Neural cell (in vitro differentiated cells): ENCODE results near the gene SEL1L3.

ENCODE experiments used
- CTCF ChIP-seq: fragments of 450-650 bp; IDR thresholded peaks from 2 replicates; pipeline ENCODE4 v1.5.1; 2014; ENCODE audit warnings: antibody characterized with exemption, mild to moderate bottlenecking, moderate library complexity; ENCODE audit not compliant: poor library complexity, severe bottlenecking
- EP300 ChIP-seq: fragments of 450-650 bp; conservative IDR thresholded peaks from 2 replicates; pipeline ENCODE4 v1.6.1; 2014; ENCODE audit warnings: antibody characterized with exemption, mild to moderate bottlenecking, moderate library complexity; ENCODE audit not compliant: poor library complexity, severe bottlenecking
- EZH2 ChIP-seq: fragments of 200-600, 300-800 bp; shearing (Covaris generic), sonication (generic); IDR thresholded peaks from 2 replicates; pipeline ENCODE4 v1.6.1; 2014; ENCODE audit warnings: antibody characterized with exemption, low read length, borderline replicate concordance, mild to moderate bottlenecking; ENCODE audit not compliant: insufficient read depth, poor library complexity, severe bottlenecking
- MXI1 ChIP-seq: fragments of 450-650 bp; conservative IDR thresholded peaks from 2 replicates; pipeline ENCODE4 v1.6.1; 2014; ENCODE audit warnings: antibody characterized with exemption, mild to moderate bottlenecking; ENCODE audit not compliant: poor library complexity, severe bottlenecking
- TAF1 ChIP-seq: IDR thresholded peaks from 2 replicates; pipeline ENCODE4 v1.6.1; 2012; ENCODE audit warnings: low read depth

- TF ChIP-seq CTCF: no peak
- TF ChIP-seq EP300: no peak
- no peak for TF ChIP-seq TAF1
- no peak for TF ChIP-seq MXI1
- TF ChIP-seq EZH2: no peak
Observed at GRCh38 chr4:25814301-25815136, 48.3 kb downstream of the SEL1L3 start.
